HEK293 (cell line): ENCODE results near the gene STIM2.

Source experiments
- CTCF ChIA-PET: fragments of 350-600 bp; formaldehyde crosslinking; extraction: SDS; loops from one replicate; lab custom pipeline; 2021; ENCODE audit warnings: antibody characterized with exemption; lab: Yijun Ruan, JAX
- POLR2A ChIA-PET: fragments of 300-600 bp; formaldehyde crosslinking; extraction: SDS; loops from one replicate; lab custom pipeline; 2020; ENCODE audit warnings: antibody characterized with exemption, inconsistent platforms; lab: Yijun Ruan, JAX
- H3K27ac ChIP-seq: fragments of 200-500 bp; sonication (Bioruptor generic); 2 replicates; pipeline ENCODE4 v1.5.1; 2014; ENCODE audit warnings: low read depth, low read length, control low read depth, inconsistent platforms; ENCODE audit errors: extremely low read depth
- H3K36me3 ChIP-seq, 2 experiments: fragments of 200-500 bp in 1 of 2; sonication (Bioruptor generic) in 1 of 2; 1 replicate in 1 of 2; 2 replicates in 1 of 2; pipeline ENCODE4 v1.5.1; 2014 to 2017; ENCODE audit warnings: inconsistent platforms in 2 of 2, low read length in 2 of 2; ENCODE audit not compliant: control insufficient read depth in 2 of 2, insufficient read depth in 1 of 2
- H3K4me1 ChIP-seq: fragments of 200-500 bp; sonication (Bioruptor generic); 2 replicates; pipeline ENCODE4 v1.5.1; 2014; ENCODE audit warnings: mild to moderate bottlenecking, low read length, inconsistent platforms; ENCODE audit not compliant: control insufficient read depth, insufficient read depth
- H3K4me3 ChIP-seq: 2 replicates; pipeline ENCODE4 v1.5.1; 2011; ENCODE audit warnings: low read depth, mild to moderate bottlenecking, control low read depth, low read length, moderate library complexity
- H3K9me3 ChIP-seq: fragments of 200-500 bp; sonication (Bioruptor generic); 2 replicates; pipeline ENCODE4 v1.5.1; 2014; ENCODE audit warnings: low read depth, low read length, inconsistent platforms; ENCODE audit not compliant: control insufficient read depth, insufficient read depth
- GFI1B ChIP-seq: fragments of 450-650 bp; formaldehyde crosslinking; IDR thresholded peaks from 2 replicates; pipeline ENCODE4 v1.5.1; 2016; ENCODE audit warnings: missing biosample characterization, missing genetic modification characterization
- GLI4 ChIP-seq: fragments of 450-650 bp; formaldehyde crosslinking; IDR thresholded peaks from 2 replicates; pipeline ENCODE4 v1.5.1; 2016; ENCODE audit warnings: missing biosample characterization, missing genetic modification characterization
- SALL2 ChIP-seq: fragments of 450-650 bp; formaldehyde crosslinking; IDR thresholded peaks from 2 replicates; pipeline ENCODE4 v1.5.0; 2017; ENCODE audit warnings: missing biosample characterization, mild to moderate bottlenecking, missing genetic modification characterization, borderline replicate concordance
- YY2 ChIP-seq: fragments of 450-650 bp; formaldehyde crosslinking; IDR thresholded peaks from 2 replicates; pipeline ENCODE4 v1.5.1; 2016; ENCODE audit warnings: missing biosample characterization, missing genetic modification characterization
- ZNF184 ChIP-seq: fragments of 450-650 bp; IDR thresholded peaks from 2 replicates; pipeline ENCODE4 v1.5.1; 2018; ENCODE audit warnings: missing biosample characterization, mild to moderate bottlenecking, missing genetic modification characterization
- ZNF274 ChIP-seq, 2 experiments: fragments of 200-500 bp in 1 of 2; fragments of 450-650 bp in 1 of 2; sonication (Bioruptor generic) in 1 of 2; formaldehyde crosslinking in 1 of 2; IDR thresholded peaks; 2 replicates each; pipeline versions ENCODE4 v1.5.1 to v1.6.1; 2014 to 2016; ENCODE audit warnings: borderline replicate concordance in 1 of 2, inconsistent platforms in 1 of 2, low read length in 1 of 2, missing biosample characterization in 1 of 2, missing genetic modification characterization in 1 of 2
- ZNF350 ChIP-seq: fragments of 450-650 bp; formaldehyde crosslinking; IDR thresholded peaks from 2 replicates; pipeline ENCODE4 v1.5.0; 2017; ENCODE audit warnings: missing biosample characterization, mild to moderate bottlenecking, missing genetic modification characterization
- ZNF366 ChIP-seq: fragments of 450-650 bp; formaldehyde crosslinking; conservative IDR thresholded peaks from 2 replicates; pipeline ENCODE4 v1.5.1; 2016; ENCODE audit warnings: missing biosample characterization, missing genetic modification characterization
- ZNF521 ChIP-seq: fragments of 450-650 bp; formaldehyde crosslinking; IDR thresholded peaks from 2 replicates; pipeline ENCODE4 v1.5.1; 2017; ENCODE audit warnings: missing biosample characterization, mild to moderate bottlenecking, missing genetic modification characterization
- ZNF610 ChIP-seq: fragments of 450-650 bp; formaldehyde crosslinking; IDR thresholded peaks from 2 replicates; pipeline ENCODE4 v1.5.1; 2016; ENCODE audit warnings: missing biosample characterization, missing genetic modification characterization, borderline replicate concordance
- ZNF76 ChIP-seq: fragments of 450-650 bp; formaldehyde crosslinking; IDR thresholded peaks from 2 replicates; pipeline ENCODE4; 2016; ENCODE audit warnings: low read depth, missing biosample characterization, missing genetic modification characterization, borderline replicate concordance
- ZNF785 ChIP-seq: fragments of 450-650 bp; formaldehyde crosslinking; IDR thresholded peaks from 2 replicates; pipeline ENCODE4 v1.5.1; 2016; ENCODE audit warnings: missing biosample characterization, missing genetic modification characterization
- ZNF837 ChIP-seq: fragments of 450-650 bp; formaldehyde crosslinking; IDR thresholded peaks from 2 replicates; pipeline ENCODE4 v1.5.1; 2016; ENCODE audit warnings: missing biosample characterization, missing genetic modification characterization
- TF ChIP-seq, protein P1 (sequence below): fragments of 450-650 bp; formaldehyde crosslinking; IDR thresholded peaks from 2 replicates; pipeline ENCODE4 v1.5.1; 2016; ENCODE audit warnings: missing biosample characterization, missing genetic modification characterization
- TF ChIP-seq, protein P2 (sequence below): fragments of 450-650 bp; formaldehyde crosslinking; IDR thresholded peaks from 2 replicates; pipeline ENCODE4 v1.5.1; 2016; ENCODE audit warnings: missing biosample characterization, missing genetic modification characterization
- TF ChIP-seq, protein P3 (sequence below): fragments of 450-650 bp; formaldehyde crosslinking; IDR thresholded peaks from 2 replicates; pipeline ENCODE4 v1.5.1; 2016; ENCODE audit warnings: missing biosample characterization, missing genetic modification characterization, low read depth
- TF ChIP-seq, protein P4 (sequence below): fragments of 450-650 bp; formaldehyde crosslinking; IDR thresholded peaks from 2 replicates; pipeline ENCODE4; 2016; ENCODE audit warnings: missing biosample characterization, missing genetic modification characterization
- TF ChIP-seq, protein P5 (sequence below): fragments of 450-650 bp; formaldehyde crosslinking; optimal IDR thresholded peaks from 2 replicates; pipeline ENCODE3; 2016; ENCODE audit warnings: missing biosample characterization, mild to moderate bottlenecking, missing genetic modification characterization
- TF ChIP-seq, protein P6 (sequence below): fragments of 450-650 bp; IDR thresholded peaks from 2 replicates; pipeline ENCODE4 v1.5.1; 2018; ENCODE audit warnings: missing biosample characterization, missing genetic modification characterization

Gene STIM2

DNA sequence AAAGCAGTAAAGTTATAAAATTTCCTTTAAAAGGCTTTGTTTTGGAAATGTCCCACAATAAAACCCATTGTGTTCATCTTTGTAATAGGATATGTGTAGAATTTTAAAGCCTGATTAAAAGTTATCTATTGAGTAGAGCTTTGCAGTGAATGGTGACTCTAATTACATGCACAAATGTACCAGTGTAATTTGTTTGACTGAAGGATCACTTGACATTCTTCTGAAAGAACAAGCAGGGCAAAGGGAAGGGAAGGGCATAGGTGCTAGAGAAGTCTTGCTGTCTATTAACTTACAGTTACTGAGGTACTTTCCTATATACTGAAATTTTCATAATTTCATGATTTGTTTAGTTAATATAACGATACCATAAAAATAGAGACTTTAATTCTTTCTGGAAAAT, 70.8 kb downstream of the STIM2 start (continued):
- no peak for TF ChIP-seq ZNF350 (tag by site-specific recombination)
- TF ChIP-seq ZNF274 (IDR thresholded peaks at IDR 0.05; ENCODE audit: low read length): no peak
- TF ChIP-seq ZNF274 (tag by site-specific recombination; IDR thresholded peaks at IDR 0.05; ENCODE audit: borderline replicate concordance): no peak
- no peak for TF ChIP-seq ZNF184 (tag by site-specific recombination)
- TF ChIP-seq, protein P1, sequence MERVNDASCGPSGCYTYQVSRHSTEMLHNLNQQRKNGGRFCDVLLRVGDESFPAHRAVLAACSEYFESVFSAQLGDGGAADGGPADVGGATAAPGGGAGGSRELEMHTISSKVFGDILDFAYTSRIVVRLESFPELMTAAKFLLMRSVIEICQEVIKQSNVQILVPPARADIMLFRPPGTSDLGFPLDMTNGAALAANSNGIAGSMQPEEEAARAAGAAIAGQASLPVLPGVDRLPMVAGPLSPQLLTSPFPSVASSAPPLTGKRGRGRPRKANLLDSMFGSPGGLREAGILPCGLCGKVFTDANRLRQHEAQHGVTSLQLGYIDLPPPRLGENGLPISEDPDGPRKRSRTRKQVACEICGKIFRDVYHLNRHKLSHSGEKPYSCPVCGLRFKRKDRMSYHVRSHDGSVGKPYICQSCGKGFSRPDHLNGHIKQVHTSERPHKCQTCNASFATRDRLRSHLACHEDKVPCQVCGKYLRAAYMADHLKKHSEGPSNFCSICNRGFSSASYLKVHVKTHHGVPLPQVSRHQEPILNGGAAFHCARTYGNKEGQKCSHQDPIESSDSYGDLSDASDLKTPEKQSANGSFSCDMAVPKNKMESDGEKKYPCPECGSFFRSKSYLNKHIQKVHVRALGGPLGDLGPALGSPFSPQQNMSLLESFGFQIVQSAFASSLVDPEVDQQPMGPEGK (tag by site-specific recombination): no peak
- no peak for TF ChIP-seq ZNF837
- TF ChIP-seq, all 188 proteins: peak for 0

DNA sequence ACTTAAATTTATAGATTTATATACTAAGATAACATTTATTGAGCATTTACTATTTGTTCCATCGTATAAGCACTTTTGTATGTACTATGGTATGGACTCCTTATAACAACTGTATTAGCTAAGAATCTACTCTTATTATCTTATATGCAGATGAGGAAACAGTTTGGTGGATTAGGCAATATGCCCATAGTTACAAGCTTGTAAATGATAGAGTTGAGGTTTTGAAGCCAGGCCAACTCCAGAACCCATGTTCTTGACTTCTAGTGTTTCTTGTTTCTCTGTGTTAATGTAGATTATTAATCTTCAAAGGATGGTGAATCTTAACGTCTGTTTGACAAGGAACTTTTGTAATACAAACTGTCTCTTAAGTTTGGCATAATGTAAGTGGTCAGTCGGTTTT, 71.3 kb downstream of the STIM2 start:
- POLR2A ChIA-PET: no interaction called here
- Histone ChIP-seq H3K9me3 (no peaks in the 10 kb centered on the region), H3K36me3 (no peaks in the 10 kb centered on the region), H3K4me3 (no peak overlapping the region), H3K4me1 (peaks cover 13% of the 10 kb centered on the region; the same call in 1 of the 2 replicates), H3K27ac (no peak overlapping the region)
- CTCF ChIA-PET: no interaction called here
- TF ChIP-seq, protein P2, sequence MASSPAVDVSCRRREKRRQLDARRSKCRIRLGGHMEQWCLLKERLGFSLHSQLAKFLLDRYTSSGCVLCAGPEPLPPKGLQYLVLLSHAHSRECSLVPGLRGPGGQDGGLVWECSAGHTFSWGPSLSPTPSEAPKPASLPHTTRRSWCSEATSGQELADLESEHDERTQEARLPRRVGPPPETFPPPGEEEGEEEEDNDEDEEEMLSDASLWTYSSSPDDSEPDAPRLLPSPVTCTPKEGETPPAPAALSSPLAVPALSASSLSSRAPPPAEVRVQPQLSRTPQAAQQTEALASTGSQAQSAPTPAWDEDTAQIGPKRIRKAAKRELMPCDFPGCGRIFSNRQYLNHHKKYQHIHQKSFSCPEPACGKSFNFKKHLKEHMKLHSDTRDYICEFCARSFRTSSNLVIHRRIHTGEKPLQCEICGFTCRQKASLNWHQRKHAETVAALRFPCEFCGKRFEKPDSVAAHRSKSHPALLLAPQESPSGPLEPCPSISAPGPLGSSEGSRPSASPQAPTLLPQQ (tag by site-specific recombination): no peak
- TF ChIP-seq, protein P3, sequence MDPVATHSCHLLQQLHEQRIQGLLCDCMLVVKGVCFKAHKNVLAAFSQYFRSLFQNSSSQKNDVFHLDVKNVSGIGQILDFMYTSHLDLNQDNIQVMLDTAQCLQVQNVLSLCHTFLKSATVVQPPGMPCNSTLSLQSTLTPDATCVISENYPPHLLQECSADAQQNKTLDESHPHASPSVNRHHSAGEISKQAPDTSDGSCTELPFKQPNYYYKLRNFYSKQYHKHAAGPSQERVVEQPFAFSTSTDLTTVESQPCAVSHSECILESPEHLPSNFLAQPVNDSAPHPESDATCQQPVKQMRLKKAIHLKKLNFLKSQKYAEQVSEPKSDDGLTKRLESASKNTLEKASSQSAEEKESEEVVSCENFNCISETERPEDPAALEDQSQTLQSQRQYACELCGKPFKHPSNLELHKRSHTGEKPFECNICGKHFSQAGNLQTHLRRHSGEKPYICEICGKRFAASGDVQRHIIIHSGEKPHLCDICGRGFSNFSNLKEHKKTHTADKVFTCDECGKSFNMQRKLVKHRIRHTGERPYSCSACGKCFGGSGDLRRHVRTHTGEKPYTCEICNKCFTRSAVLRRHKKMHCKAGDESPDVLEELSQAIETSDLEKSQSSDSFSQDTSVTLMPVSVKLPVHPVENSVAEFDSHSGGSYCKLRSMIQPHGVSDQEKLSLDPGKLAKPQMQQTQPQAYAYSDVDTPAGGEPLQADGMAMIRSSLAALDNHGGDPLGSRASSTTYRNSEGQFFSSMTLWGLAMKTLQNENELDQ (tag by site-specific recombination): no peak
- TF ChIP-seq ZNF785 (no peak), YY2 (tag by site-specific recombination) (no peak), ZNF521 (tag by site-specific recombination) (no peak), ZNF610 (no peak)
- TF ChIP-seq, protein P4, sequence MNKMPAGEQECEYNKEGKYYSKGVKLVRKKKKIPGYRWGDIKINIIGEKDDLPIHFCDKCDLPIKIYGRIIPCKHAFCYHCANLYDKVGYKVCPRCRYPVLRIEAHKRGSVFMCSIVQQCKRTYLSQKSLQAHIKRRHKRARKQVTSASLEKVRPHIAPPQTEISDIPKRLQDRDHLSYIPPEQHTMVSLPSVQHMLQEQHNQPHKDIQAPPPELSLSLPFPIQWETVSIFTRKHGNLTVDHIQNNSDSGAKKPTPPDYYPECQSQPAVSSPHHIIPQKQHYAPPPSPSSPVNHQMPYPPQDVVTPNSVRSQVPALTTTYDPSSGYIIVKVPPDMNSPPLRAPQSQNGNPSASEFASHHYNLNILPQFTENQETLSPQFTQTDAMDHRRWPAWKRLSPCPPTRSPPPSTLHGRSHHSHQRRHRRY (tag by site-specific recombination): no peak
- TF ChIP-seq, protein P5, sequence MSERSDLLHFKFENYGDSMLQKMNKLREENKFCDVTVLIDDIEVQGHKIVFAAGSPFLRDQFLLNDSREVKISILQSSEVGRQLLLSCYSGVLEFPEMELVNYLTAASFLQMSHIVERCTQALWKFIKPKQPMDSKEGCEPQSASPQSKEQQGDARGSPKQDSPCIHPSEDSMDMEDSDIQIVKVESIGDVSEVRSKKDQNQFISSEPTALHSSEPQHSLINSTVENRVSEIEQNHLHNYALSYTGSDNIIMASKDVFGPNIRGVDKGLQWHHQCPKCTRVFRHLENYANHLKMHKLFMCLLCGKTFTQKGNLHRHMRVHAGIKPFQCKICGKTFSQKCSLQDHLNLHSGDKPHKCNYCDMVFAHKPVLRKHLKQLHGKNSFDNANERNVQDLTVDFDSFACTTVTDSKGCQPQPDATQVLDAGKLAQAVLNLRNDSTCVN (tag by site-specific recombination): no peak

DNA sequence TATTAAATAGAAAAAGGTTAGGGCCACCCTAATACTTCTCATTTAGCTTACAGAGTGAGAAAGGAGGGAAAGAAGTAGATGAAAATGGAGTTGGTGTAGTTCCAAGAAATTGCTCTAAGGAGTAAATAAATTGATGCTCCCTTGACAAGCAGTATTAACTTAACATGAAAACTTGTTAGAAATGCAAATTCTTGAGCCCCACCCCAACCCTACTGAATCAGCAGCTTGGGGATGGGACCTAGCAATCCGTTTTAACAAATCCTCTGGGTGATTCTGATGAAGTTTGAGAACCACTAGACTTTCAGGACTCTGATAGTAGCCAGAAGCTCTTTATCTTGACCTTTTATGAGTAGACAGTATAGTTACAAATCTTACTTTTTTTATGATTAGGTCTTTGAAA, 74.8 kb downstream of the STIM2 start:
- Histone ChIP-seq H3K36me3 (no peaks in the 10 kb centered on the region), H3K4me3 (no peak overlapping the region), H3K9me3 (no peaks in the 10 kb centered on the region), H3K27ac (no peak overlapping the region), H3K4me1 (peaks cover 26% of the 10 kb centered on the region)
- ChIA-PET POLR2A (no interaction called here), CTCF (interaction anchor here (0.5 kb wide), 1 partner anchor 75 kb away, joined by 5 read pairs; the partner anchor contains the start of gene STIM2)
- TF ChIP-seq ZNF610: no peak
- no peak for TF ChIP-seq GFI1B
- TF ChIP-seq, protein P3 (tag by site-specific recombination): no peak
- no peak for TF ChIP-seq SALL2 (tag by site-specific recombination)
- no peak for TF ChIP-seq GLI4
- no peak for TF ChIP-seq ZNF76 (tag by site-specific recombination)
- TF ChIP-seq ZNF366 (tag by site-specific recombination): no peak
- TF ChIP-seq, protein P6, sequence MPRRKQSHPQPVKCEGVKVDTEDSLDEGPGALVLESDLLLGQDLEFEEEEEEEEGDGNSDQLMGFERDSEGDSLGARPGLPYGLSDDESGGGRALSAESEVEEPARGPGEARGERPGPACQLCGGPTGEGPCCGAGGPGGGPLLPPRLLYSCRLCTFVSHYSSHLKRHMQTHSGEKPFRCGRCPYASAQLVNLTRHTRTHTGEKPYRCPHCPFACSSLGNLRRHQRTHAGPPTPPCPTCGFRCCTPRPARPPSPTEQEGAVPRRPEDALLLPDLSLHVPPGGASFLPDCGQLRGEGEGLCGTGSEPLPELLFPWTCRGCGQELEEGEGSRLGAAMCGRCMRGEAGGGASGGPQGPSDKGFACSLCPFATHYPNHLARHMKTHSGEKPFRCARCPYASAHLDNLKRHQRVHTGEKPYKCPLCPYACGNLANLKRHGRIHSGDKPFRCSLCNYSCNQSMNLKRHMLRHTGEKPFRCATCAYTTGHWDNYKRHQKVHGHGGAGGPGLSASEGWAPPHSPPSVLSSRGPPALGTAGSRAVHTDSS (tag by site-specific recombination): no peak
